ENCODE measurements around the gene MYEOV.

Gene MYEOV

DNA sequence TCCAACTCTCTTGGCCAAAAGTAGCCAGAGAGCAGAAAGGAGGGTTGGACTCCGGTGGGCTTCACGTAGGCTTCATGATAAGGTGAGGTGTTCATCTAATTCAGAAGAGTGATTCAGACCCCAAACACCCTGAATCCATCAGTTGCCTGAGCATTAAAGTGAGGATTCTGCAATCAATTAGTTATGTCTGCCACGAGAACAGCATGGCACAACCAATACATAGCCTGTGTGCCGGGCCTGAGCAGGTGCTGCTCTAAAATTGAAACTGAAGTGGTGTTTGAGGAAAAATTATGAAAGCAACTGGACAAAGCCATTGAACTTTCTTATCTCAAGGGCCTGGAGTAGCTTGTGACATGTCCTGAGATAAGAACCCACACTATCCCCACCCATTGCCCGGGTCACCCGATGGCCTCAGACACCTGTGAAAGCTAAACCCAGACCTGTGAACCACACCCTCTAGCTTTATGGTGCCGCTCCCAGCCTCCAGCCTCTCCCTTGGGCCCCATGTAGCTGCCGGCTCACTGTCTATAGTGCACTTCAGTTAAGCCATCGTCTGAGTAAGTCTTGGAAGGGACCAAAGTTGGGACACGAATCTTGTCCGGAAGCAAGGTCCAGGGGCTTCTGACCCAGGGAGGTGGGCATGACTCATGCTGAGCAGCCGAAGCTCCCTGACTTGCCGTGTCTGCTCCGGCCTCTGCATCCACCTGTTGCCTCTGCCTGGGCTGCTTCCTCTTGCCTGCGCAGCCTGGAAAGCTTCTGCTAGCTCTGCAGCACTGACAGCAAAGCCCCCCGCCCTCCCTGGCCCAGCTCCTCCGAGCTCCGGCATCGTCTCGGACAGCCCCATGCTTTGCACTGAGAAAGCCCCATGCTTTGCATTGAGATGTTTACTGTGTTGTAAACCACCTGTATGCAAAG, 5.7 kb upstream of the MYEOV start:
- no peak for DNase-seq

DNA sequence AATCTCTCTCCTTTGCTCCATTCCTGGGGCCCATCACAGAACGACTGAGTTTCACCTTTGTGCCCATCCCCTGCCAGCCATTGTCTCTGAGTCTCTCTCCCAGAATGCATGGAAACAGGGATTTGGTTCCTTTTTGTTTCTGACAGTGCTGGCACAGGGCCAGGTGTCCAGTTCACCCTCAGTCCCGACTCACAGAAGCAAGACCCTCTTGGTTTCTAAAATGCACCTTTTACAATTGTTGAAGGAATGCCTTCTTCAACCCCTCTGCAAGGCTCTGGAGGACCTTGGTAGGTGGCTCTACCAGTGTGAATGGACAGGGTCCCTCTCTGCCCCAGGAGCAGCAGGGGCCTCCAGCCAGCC, 5.1 kb upstream of the MYEOV start:
- DNase-seq, result no peak

DNA sequence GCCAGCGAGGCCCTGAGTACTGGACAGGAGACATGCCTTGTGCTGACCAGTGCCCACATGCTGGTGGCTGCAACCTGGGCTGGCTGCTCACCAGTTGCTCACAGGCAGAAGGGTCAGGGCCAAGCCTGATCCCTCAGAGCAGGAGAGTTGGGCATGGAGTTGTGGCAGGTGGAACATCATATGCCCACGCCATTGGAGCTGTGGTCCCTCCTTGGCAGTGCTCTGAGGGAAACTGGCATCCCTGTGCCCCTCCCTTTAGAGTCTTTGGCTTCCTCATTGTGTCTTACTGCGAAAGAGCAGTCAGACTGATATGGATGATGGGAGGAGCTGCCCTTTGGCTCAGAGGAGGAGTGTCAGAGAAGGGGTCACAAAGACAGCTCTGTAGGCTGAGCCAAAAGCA, 3.1 kb upstream of the MYEOV start:
- DNase-seq, result no peak

DNA sequence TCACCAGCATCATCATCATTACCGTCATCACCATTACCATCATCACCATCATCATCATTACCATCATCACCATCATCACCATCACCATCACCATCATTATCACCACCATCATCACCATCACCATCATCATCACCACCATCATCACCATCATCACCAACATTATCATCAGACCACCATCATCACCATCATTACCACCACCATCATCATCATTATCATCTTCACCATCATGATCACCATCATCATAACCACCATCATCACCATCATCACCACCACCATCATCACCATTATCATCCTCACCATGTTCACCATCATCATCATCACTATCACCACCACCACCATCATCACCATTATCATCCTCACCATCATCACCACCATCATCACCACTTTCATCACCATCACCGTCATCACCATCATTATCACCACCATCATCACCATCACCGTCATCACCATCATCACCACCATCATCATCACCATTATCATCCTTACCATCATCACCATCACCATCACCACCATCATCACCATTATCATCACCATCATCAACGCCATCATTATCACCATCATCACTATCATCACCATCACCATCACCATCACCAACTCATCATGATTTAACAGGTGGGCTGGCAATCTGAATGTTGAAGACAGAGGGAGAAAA, 2.4 kb upstream of the MYEOV start:
- DNase-seq, result no peak

DNA sequence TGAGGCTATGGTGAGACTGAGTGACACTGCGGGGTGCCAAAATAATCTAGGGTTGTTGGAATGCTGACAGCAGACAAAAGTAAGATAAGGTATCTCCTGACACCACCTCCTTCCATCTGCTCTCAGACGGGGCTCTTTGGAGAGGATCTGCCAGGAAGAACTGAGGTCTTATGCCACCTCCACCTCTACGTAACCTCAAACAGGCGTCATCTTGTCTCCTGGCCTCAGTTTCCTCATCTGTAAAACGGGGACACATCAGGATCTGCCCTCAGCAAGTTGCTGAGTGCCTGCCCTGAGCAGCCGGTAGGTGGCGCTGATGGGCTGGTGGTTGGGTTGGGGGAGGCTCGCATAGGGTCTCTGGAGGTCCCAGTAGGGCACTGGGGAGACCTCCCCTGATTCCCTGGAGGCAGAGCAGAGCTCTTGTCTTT, 1.7 kb upstream of the MYEOV start:
- no peak for DNase-seq

DNA sequence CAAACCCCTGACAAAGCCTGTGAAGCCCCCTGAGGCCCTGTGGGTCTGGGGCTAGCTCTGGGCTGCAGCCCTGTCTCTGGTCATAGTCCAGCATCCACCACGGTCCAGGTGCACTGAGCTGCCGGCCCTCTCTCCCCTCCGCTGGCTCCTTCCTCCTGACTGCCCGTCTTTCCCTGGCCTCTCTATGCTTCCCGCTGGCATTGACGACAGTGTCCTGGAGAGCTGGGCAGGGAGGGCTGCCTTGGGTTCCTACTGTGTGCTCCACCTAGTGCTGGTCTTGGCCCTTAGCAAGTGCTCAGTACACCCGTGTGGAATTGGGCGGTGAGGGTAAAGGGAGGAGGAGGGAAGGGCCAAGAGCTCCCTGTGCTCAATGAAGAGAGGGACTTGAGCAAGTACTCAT, 868 bp upstream of the MYEOV start:
- no peak for DNase-seq

DNA sequence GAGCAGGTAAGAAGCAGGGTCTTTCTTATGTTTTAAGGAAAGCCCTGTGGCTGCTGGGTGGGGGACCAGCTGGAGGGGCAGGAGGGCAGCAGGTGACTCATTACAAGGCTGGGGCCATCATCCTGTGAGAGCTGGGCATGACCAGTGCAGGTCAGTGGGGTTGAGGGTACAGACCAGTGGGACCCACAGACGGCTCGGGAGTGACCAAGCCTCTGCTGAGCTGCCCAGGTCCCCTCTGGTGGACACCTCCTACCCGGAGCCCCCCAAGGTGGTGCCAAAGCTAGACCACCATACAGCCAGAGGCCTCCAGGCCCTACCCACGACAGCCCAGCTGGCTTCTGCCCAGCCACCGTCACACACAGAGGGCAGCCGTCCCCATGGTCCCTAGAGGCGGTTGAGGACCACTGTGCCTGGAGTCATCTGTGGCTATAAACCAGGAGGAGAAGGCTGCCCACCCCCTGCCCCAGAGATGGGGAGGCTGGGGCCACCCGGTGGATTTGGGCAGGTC, 670 bp downstream of the MYEOV start:
- no peak for DNase-seq

DNA sequence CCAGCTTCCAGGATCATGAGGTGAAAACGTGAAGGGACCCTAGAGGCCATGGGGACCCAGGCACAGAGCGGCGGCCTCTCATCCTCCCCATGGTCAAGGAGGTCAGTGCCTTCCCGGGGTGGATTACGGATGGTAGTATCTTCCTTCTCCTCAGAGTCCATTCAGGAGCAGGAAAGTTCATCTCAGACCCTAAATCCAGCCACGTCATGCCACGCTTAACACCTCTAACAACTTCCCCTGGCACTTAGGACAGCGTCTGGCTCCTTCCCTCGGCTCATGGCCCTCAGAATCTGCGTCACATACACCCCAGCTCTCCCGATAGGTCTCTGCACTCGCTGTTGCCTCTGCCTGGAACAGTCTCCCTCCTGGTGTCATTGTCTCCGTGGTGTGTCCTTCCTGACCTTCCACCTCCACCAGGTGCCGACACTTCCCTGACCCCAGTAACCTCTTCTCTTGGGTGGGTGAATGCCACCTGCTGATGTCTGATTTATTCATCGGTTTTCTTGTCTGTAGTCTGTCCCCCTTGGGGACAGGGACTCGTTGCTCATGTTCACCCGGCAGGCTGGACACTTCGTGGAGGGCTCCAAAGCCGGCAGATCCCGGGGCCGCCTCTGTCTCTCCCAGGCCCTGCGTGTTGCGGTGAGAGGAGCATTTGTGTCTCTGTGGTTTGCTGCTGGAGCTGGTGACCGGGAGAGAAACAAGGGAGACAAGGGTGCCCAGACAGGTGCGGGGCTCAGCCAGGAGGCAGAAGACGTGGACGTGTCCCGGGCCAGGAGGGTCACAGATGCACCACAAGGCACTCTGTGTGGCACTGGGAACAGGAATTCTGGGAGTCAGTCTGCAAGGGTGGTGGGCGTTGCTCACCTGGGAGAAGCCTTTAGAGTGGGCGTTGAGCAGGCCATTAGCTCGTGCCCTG, 1.4 kb downstream of the MYEOV start:
- no peak for DNase-seq

DNA sequence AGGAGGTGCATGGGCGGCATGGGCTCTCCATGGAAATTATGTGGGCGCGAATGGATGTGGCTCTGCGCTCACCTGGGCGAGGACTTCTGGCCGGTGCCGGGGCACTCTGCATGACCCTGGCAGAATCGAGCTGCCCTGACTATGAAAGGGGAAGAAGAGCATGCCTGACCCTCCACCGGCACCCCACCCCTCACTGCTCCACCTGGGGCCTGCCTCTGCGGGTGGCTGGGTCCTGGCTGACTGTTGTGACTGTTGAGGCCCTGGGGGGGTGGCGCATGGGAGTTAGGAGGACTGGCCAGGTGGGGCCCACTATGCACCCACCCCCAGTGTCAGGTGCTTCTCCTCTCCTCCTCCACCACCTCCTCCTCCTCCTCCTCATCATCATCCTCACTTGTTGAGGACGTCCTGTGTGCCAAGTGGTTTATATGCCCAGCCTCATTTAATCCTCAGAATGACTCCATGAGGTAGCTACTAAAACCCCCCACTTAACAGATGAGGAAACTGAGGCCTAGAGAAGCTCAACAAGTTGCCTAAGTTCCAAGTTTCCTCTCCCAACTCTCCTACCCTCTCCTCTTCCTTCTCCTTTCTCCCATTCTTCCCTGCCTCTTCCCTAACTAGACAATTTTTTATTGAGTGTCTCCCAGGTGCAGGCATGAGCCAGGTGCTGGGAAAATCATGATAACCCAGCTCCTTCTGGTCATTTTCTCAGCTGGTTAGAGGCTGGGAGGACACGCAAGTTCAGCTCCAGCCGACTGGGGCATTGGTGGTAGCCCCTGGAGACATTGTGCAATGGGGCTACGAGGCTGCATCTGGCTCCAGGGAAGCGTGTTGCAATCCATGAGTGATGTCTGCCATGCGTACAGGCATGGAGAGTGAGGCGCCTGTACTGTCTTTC, 2.3 kb downstream of the MYEOV start:
- no peak for DNase-seq

DNA sequence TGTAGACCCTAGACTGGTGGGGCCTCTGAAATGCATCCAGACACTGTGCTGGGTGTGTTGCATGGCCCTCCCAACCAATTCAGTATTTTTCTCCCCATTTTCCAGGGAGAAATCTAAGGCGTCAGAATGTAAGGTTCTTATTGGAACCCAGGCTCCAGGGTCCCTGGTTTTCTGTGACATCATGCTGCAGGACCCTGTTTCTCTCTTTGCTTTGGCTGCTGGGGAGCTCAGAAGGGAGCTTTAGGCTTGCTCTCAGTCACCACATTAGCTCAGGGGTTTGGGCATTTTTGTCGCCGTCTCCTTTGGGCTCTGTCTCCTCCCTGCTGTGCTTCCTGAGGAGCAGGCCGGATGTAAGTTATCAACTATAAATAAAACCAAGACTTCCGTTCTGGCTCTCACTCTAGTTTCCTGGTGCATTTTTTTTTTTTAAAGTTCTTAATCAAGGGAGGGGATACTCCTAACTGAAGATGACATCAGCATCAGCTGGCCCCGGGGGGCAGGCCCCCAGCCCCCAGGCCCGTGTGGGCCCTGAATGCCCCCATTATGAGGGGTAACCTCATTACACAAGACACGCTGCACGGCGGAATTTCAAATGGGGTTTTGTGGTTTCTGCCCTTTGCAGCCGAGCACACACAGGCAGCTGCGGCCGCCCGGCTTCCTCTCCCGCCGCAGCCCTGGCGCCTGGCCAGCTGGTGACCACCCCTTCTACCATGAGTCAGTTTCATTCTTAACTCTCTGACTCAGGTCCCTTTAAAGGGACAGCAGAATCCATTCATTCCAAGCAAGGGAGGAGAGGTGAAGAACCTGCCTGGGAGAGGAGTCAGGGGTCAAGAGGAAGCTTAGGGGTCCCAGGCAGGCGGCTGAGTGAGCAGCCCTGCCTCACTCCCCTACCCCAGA, 3.2 kb downstream of the MYEOV start:
- DNase-seq, result no peak

DNA sequence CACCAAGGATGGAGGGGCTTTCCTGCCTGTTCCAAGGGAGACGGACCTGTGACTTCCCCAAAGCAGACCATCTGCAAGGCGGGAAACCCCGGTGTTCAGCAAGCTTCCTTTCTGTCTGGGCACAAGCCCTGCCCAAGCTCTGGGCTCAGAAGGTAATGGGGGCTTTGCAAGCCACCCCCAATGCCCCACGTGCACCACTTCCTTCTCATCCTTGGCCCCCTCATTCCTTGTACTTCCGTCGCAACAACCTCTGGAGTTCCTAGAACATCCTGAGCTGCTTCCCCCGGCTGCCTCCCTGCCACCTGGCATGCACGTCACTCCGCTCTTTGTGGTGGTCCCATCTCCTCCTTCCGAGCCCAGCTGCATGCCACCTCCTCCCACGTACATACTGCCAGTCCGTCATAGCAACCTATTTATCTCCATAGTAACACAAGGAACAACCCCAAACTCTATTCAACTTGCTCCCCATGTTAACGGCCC, 3.9 kb downstream of the MYEOV start:
- DNase-seq, result no peak

DNA sequence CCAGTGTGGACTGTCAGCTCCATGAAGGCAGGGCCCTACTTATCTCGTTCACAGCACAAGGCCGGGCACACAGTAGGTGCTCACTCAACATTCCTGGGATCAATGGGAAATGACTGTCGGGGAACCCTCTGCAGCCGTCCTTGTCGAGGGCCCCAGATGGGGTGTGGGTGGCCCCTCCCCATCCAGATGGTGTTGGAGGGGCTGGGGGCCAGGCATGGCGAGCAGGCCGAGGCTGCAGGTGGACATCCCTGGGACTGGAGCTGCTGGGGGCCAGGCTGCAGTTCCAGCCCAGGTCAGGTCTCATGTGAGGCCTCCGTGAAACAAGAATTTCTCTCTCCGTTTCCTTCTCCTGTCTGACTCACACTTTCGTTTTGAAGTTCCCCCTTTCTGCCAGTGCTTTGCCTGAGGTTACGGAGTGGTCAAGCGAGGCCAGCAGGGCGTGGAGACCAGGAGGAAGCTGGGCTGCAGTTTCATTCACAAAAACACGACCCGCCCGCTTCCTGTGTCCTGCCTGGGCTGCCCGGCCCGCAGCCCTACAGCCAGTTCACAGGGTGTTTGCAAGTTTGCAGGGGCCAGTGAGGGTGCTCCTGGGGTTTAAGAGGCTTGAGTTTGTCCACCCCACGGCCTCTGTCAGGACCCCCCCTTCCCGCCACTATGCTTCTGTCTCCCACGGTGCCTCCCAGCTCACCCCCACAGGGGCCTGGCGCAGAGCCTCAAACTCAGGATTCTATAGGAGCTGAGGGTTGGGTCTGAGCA, 4.5 kb downstream of the MYEOV start:
- DNase-seq, result no peak

DNA sequence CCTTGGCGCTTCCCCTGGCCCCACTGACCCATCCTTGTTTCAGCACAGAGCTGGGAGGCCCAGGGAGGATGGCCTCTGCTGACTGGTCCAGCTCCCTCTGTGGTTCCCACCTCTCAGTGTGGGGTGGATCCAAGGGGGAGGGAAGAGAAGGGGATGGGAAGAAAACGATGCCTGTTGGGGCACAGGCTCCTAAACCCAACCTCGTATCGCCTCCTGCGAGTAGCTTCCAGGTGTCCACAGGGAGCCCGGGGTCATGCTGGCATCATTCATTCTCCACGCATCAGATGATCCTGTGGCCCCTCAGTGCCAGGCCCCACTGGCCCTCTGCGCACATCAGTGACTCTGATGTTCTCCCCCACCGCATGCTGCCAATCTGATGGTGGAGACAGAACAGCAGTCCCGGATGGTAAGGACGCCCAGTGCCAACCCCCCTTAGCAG, 5.1 kb downstream of the MYEOV start:
- DNase-seq, result no peak

DNA sequence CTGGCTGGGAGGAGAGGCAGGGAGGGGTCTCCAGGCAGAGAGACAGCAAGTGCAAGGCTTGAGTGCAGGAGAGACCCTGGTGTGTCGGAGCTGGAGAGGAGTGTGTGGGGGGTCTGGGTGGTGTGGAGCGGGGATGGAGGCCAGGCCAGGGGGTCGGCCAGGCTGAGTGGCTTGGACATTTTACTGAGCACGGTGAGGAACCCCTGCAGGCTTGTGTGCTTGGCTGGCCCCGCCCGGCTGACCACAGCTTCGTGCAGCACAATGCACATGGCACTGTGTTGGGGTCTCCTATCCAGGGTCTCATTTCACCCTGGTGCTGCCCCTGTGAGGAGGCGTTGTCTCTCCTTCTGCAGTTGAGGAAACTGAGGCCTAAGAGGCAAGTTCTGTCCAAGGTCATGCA, 5.6 kb downstream of the MYEOV start:
- DNase-seq, result no peak

DNA sequence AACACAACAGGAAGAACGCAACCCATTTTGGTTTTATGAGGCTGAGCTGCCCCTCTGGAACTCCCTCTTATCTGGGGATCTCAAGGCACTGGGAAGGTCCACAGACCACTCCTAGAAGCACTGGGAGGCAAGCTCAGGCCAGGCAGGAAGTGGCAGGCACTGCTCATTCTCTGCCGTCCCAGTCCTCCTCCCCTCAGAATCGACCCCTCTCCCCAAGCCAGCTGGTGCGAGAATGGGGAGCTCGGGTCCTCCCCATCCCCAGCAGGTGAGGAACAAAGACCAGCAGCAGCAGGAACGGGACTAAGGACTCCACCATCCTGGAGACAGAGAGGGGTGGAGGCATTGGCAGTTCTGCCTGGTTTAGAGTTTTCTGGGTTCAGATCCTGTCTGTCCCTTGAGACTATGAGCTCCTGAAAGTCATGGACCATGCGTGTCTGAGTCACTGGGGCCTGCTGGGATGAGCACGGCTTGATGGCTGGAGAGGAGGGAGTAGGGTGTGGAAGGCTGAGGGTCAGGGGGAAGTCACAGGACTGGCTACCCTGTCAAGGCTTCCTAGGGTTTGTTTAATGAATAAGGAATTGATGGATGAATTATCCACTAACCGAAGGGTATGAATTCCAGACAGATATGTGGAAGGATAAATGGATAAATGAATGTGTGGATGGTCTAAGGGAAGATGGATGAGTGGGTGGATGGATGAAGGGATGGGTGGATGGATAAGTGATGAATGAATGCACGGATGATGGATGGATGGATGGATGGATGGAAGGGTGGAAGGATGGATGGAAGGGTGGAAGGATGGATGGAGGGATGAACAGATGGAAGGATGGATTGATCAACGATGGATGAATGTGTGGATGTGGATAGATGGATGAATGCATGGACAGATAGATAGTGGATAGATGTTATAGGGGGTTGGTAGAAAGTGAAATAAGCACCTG, 6.4 kb downstream of the MYEOV start:
- no peak for DNase-seq

DNA sequence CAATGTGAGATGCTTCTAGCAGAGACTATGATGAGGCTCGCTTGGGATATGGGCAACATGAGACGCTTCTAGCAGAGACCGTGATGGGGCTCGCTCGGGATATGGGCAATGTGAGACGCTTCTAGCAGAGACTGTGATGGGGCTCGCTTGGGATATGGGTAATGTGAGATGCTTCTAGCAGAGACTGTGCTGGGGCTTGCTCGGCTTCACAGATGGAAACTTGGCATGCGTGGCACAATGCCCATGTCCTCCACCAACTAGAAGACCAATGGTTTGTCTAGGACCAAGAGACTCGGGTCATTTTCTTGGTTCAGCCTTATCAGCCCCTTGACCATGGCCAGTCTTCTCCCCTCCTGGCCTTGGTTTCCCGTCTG, 7.1 kb downstream of the MYEOV start:
- DNase-seq, result no peak

DNA sequence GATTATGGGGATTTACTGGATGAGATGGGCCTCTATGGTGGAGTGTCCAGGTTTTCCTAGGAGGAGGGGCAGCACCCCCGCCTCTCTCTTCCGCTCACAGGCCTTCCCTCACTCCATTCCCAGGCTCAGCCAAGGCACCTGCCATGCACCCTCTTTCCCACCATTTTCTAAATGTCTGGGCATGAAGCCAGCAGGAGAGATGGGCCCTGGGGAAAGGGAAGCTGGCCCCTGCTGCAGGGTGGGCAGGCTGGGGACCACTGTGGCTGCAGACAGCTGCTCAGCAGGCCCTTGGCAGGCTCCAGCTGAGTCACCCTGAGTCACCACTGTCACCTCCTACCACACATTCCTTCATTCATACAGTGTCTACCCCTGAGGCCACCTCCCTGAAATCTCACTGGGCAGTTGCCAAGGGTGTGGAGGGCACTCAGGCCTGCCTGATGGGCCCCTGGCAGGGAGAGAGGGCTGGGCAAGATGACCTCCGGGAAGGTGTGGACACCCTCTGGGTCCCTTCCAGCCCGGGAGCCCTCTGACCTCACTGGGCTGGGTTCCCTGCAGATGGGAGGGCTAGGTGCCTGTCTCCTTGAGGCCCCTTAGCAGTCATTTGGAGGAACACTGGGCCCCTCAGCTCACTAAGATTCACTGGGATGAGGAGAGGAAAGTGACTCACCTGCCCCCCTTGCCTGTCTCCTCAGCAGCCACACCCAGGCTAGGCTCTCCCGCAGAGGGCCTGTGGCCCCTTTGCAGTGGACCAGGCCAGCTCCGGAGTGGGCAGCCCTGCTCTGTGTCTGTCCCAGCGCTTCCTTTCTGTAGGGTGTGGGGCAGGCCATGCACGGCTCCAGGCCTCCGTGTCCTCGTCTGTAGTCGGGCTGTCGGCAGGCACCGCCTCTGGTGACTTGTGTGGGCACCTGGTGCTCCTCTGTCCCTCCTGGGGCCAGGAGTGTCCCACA, 7.8 kb downstream of the MYEOV start:
- DNase-seq, result no peak

Data from COR-L47 (cell line).